Large intestine (tissue), 3 donors: ENCODE results near the gene APOL6. TPM values are rescaled to one million over a fixed set of nuclear protein-coding genes. Genes with fewer than 3 reads are reported as not detected.
"Not testable (repeated sequence)": the region's sequence is repeated elsewhere in the genome, so short reads cannot be mapped to it uniquely, and the experiment has no call there.

Experiments used
- DNase-seq, 2 donors: peaks; one replicate each; pipeline versions ENCODE4 v3.0.0 to v3.0.0-alpha.2; 2013
- H3K27ac ChIP-seq: one replicate; pipeline ENCODE4 v1.5.1; 2013; ENCODE audit warnings: low read length
- H3K27me3 ChIP-seq: 2 replicates; pipeline ENCODE4 v1.6.1; 2013; ENCODE audit warnings: low read length; ENCODE audit not compliant: control insufficient read depth, insufficient read depth
- H3K36me3 ChIP-seq: 2 replicates; pipeline ENCODE4 v1.6.1; 2013; ENCODE audit warnings: low read length; ENCODE audit not compliant: control insufficient read depth, insufficient read depth
- H3K4me1 ChIP-seq: one replicate; pipeline ENCODE4 v1.6.1; 2013; ENCODE audit warnings: low read length; ENCODE audit not compliant: control insufficient read depth, insufficient read depth
- H3K4me3 ChIP-seq: one replicate; pipeline ENCODE4 v1.5.1; 2013; ENCODE audit warnings: low read length
- H3K9me3 ChIP-seq: one replicate; pipeline ENCODE4 v1.6.1; 2013; ENCODE audit warnings: mild to moderate bottlenecking, low read depth, low read length, moderate library complexity; ENCODE audit not compliant: control insufficient read depth
- WGBS: methylation state at CpG from one replicate; pipeline ENCODE4 v1.1.5; 2013; ENCODE audit warnings: low lambda C conversion rate; ENCODE audit not compliant: insufficient coverage; 5-methylcytosine and 5-hydroxymethylcytosine counted together
- polyA plus RNA-seq: library from polyadenylated mRNA; unstranded; fragments of 120-200 nt; gene quantifications from one replicate; pipeline ENCODE4 v1.2.1, GENCODE V29; 2013

The APOL6 gene
- polyA plus RNA-seq, 1 donor = 37.0 TPM

DNA sequence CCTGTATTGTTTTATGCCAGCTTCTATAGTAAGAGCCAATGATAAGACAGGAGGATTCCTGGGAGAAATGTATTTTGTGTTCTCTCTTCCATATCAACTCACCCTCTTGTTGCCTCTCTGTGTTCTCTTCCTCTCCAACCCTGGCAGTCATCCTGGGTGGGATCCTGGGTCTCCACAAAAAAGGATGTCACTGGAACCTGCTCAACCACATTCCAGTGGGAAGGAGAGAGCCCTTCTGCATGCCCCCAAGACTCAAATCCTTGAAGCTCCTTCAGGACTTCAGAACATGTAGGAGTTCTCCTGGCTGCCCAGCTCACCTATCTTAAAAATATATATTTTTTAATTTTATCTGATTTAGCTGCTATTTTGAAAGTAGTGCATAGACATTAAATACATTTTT, 26.1 kb downstream of the APOL6 start:
- DNase-seq = no peak
- Histone ChIP-seq H3K27me3 (no peaks in the 10 kb centered on the region), H3K9me3 (no peaks in the 10 kb centered on the region), H3K27ac (no peak overlapping the region), H3K4me1 (no peaks in the 10 kb centered on the region), H3K4me3 (no peak overlapping the region), H3K36me3 (no peaks in the 10 kb centered on the region)

GRCh38 chr22:35676065-35676464, 27.8 kb downstream of the APOL6 start:
- not testable (repeated sequence) for H3K27ac ChIP-seq, H3K4me1 ChIP-seq, H3K27me3 ChIP-seq, DNase-seq, H3K9me3 ChIP-seq, H3K4me3 ChIP-seq, H3K36me3 ChIP-seq
- 67% methylated on average over 1 of the region's 1 CpG for WGBS

- H3K9me3 ChIP-seq = no peaks in the 10 kb centered on the region
- H3K27me3 ChIP-seq = no peaks in the 10 kb centered on the region
- H3K27ac ChIP-seq = no peak overlapping the region
- no peak for DNase-seq
- whole genome bisulfite sequencing = 80% methylated on average over 2 of the region's 7 CpGs
- H3K4me1 ChIP-seq = no peaks in the 10 kb centered on the region
- no peaks in the 10 kb centered on the region for H3K36me3 ChIP-seq
- no peak overlapping the region for H3K4me3 ChIP-seq
These were observed 29.4 kb downstream of the APOL6 start for GRCh38 chr22:35677460-35678187.

- no peak overlapping the region for H3K27ac ChIP-seq
- no peaks in the 10 kb centered on the region for H3K36me3 ChIP-seq
- H3K27me3 ChIP-seq = no peaks in the 10 kb centered on the region
- H3K9me3 ChIP-seq = no peaks in the 10 kb centered on the region
- H3K4me1 ChIP-seq = no peaks in the 10 kb centered on the region
- no CpG with 5 or more reads among the region's 2 CpGs for WGBS
- no peak for DNase-seq
- H3K4me3 ChIP-seq = no peak overlapping the region
These were observed 30.6 kb downstream of the APOL6 start for GRCh38 chr22:35678836-35679235.

- H3K4me3 ChIP-seq, H3K4me1 ChIP-seq, DNase-seq, H3K27ac ChIP-seq, H3K36me3 ChIP-seq, H3K9me3 ChIP-seq, H3K27me3 ChIP-seq: not testable (repeated sequence)
- 67% methylated on average over 1 of the region's 4 CpGs for WGBS
These were observed 31.2 kb downstream of the APOL6 start for GRCh38 chr22:35679492-35679891.

GRCh38 chr22:35681454-35682052, 33.3 kb downstream of the APOL6 start:
- 29% methylated on average over 1 of the region's 4 CpGs for WGBS

DNA sequence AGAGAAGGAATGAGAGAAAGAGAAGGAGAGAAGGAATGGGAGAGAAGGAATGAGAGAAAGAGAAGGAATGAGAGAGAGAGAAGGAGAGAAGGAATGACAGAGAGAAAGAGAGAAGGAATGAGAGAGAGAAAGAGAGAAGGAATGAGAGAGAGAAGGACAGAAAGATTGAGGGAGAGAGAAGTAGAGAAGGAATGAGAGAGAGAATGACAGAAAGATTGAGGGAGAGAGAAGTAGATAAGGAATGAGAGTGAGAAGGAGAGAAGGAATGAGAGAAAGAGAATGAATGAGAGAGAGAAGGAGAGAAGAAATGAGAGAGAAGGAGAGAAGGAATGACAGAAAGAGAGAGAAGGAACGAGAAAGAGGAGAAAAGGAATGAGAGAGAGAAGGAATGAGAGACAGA, 35.3 kb downstream of the APOL6 start:
- H3K27me3 ChIP-seq = no peaks in the 10 kb centered on the region
- WGBS = 83% methylated on average over 1 of the region's 1 CpG
- H3K36me3 ChIP-seq = no peaks in the 10 kb centered on the region
- no peaks in the 10 kb centered on the region for H3K4me1 ChIP-seq
- DNase-seq = no peak
- no peak overlapping the region for H3K27ac ChIP-seq
- no peak overlapping the region for H3K4me3 ChIP-seq
- no peaks in the 10 kb centered on the region for H3K9me3 ChIP-seq

More at GRCh38 chr22:35681454-35682052, 33.3 kb downstream of the APOL6 start:
- H3K27me3 ChIP-seq = no peaks in the 10 kb centered on the region
- H3K36me3 ChIP-seq = no peaks in the 10 kb centered on the region
- no peak for DNase-seq
- no peak overlapping the region for H3K4me3 ChIP-seq
- no peaks in the 10 kb centered on the region for H3K4me1 ChIP-seq
- H3K27ac ChIP-seq = no peak overlapping the region
- no peaks in the 10 kb centered on the region for H3K9me3 ChIP-seq

- DNase-seq = no peak
- WGBS = no CpG with 5 or more reads among the region's 3 CpGs
- Histone ChIP-seq H3K9me3 (no peaks in the 10 kb centered on the region), H3K36me3 (no peaks in the 10 kb centered on the region), H3K27ac (no peak overlapping the region), H3K4me3 (no peak overlapping the region), H3K27me3 (no peaks in the 10 kb centered on the region), H3K4me1 (no peaks in the 10 kb centered on the region)
These were observed 36.0 kb downstream of the APOL6 start for GRCh38 chr22:35684270-35684700.

DNA sequence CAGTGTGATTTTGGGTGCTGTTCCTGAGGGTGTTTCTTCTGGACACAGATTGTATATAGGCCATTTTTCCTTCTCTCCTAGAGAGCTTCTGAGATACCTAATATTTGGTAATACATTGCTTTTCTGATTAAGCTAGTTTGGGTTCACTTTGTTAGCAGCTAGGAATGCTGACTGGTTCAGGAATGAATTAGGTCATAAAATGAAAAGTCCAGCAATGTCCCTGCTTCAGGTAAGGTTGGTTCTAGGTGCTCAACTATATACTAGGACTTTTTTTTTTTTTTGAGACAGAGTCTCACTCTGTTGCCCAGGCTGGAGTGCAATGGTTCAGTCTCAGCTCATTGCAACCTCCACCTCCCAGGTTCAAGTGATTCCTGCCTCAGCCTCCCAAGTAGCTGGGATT, 36.5 kb downstream of the APOL6 start:
- Histone ChIP-seq H3K4me1 (no peaks in the 10 kb centered on the region), H3K27ac (no peak overlapping the region), H3K36me3 (no peaks in the 10 kb centered on the region), H3K4me3 (no peak overlapping the region), H3K9me3 (no peaks in the 10 kb centered on the region), H3K27me3 (no peaks in the 10 kb centered on the region)
- no peak for DNase-seq

DNA sequence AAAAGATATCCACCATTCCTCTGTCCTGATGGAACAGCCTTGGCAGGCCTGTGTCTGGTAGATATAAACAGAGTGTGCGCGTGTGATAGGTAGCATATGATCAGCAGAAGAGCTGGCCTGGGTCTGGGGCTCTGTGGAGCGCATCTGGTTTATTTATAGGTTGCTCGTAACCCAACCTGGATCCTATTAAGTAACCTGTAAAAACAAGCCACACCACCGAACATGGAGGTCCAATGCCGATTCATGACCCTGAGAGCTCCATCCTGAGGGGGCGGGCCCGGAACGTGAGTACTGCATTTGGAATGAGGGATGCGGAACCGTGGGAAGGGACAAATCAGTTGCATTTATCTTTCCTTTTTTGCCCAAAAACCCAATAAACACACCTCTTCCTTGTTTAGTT, 37.5 kb downstream of the APOL6 start:
- no peak for DNase-seq
- H3K4me3 ChIP-seq = no peak overlapping the region
- H3K4me1 ChIP-seq = no peaks in the 10 kb centered on the region
- no peak overlapping the region for H3K27ac ChIP-seq
- H3K36me3 ChIP-seq = no peaks in the 10 kb centered on the region
- no peaks in the 10 kb centered on the region for H3K9me3 ChIP-seq
- no CpG with 5 or more reads among the region's 11 CpGs for WGBS
- H3K27me3 ChIP-seq = no peaks in the 10 kb centered on the region

DNA sequence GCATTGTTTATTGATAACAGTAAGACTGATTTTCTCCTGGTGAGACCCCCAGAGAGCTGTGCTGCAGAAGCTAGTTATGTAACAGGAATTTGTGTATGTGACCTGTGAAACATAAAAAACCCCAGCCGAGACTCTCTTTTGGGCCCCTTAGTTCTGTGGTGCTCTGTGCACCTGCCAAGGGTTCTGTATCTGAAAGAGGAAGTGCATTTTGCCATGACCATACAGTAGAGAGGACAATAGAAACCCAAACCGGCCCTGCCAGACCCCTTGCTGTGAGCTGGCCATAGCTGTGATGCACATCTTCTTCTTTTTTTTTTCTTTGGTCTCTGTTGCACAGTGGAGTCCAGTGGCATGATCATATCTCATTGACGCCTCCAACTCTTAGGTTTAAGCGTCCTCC, 38.1 kb downstream of the APOL6 start:
- no CpG with 5 or more reads among the region's 4 CpGs for WGBS
- Histone ChIP-seq H3K9me3 (no peaks in the 10 kb centered on the region), H3K27me3 (no peaks in the 10 kb centered on the region), H3K4me3 (no peak overlapping the region), H3K27ac (no peak overlapping the region), H3K4me1 (no peaks in the 10 kb centered on the region), H3K36me3 (no peaks in the 10 kb centered on the region)
- no peak for DNase-seq
